ENCODE measurements around the gene MEGF11.
A peak's percentile ranks its signal among the peaks of the same experiment; 100 is the strongest.
"Not testable (repeated sequence)": the region's sequence is repeated elsewhere in the genome, so short reads cannot be mapped to it uniquely, and the experiment has no call there.

MEGF11 gene

GRCh38 chr15:65990298-65990981 lies 263.1 kb downstream of the MEGF11 start:
- DNase-seq = no peak

- no peak for DNase-seq
Measured at GRCh38 chr15:65987100-65987499, 266.4 kb downstream of the MEGF11 start.

DNA sequence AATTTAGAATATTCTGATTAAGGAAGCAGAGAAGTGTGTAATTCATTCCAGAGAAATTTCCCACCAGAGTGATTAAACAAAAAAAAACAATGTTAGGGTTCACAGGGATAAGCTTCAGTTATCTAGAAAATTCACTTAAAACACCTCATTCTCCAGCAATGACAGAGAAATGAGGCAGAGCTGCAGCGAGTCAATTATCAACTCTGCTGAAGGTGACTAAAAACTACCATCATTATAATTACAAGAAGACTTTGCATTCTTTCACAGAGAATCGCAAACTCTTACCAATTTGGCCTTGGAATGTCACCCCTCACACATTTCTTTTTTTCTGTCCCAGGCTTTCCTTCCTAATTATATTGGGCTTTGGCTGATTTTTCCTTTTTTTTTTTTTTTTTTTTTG lies 267.1 kb downstream of the MEGF11 start:
- no peak for DNase-seq

GRCh38 chr15:65985387-65985786 lies 268.2 kb downstream of the MEGF11 start:
- DNase-seq = no peak

DNA sequence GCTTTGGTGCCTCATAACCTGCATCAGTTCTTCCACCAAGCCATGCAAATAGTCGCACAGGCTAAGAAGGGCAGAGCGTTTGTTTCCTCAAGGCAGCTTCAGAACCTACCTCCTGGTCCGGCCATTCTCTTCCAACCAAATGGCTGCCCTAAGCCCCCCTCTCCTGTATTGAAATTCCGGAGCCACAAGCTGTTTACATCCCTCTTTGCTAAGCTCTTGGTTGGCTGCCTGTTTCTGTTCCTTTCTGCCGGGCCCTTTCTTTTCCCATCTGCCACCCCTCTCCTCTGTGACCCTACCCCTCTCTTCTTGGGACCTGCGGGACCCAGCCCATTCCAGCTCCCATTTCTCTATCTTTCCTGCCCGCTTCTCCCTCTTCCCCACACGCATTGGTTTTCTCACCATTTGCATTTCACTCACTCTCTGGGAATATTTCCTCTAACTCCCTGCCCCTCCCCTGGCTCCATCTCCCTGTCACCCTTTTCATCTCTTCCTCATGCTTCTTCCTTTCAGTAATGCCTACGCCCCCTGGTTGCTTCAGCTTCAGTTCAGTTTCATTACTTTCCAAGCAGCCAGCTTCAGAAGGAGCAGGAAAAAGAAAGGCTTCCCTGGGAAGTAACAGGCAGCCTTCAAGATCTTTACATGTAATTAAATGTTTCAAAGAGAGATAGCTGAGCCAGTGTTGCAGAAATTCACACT lies 270.8 kb downstream of the MEGF11 start:
- DNase-seq = no peak

DNA sequence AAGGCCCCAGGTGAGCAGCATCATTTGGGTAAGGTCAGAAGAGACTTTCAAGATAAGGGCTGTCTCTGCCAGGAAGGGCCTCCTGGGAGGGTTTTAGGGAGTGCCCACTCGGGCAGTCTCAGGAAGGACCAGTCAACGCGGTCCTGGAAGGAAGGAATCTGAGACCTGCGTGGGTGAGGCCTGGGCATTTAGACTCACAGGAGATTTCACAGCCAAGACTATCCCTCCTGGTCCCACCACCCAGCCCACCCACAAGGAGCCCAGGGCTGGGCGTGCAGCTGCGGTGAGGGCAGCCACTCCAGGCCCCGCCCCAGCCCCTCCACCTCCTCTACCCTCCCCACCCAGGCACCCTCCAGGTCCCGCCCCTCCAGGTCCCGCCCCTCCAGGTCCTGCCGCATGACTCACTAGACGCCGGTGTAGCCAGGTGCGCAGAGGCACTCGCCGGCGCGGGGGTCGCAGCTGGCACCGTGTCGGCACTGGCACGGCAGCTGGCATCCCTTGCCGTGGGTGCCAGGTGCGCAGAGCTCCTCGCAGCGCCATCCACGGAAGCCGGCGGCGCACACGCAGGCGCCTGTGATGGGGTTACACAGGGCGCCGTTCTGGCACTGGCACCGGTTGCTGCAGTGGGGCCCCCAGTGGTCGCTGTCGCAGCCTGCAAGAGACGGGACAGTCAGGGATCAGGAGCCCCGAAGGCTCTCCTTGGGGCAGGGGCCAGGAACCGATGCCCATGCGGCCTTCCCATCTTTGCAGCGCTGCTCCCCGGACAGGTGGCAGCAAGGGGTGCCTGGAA lies 271.5 kb downstream of the MEGF11 start:
- DNase-seq = peak; percentile 71

GRCh38 chr15:65980824-65981456 lies 272.6 kb downstream of the MEGF11 start:
- peak in 1 of 2 donors; percentile 16 for DNase-seq

DNA sequence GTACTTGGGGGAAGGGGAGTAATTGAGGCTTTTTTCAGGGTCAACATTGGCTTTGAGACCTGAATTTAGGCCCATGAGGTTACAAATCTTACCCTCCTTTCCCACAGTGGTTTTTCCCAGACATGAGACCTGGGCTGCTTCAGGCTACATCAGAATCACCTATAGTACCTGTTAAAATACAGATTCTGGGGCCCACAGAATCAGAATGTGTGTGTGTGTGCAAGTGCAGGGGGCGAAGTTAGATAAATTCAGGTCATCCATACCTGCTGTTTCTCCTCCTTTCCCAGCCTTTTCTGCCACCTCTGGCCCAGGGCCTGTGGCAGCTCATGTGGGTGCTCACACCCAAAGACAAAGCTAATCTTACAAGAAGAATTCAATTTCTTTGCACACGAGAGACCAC lies 273.7 kb downstream of the MEGF11 start:
- no peak for DNase-seq

- no peak for DNase-seq
Measured at GRCh38 chr15:65979316-65979715, 274.2 kb downstream of the MEGF11 start.

GRCh38 chr15:65978110-65978509 lies 275.4 kb downstream of the MEGF11 start:
- DNase-seq = no peak

- DNase-seq = not testable (repeated sequence)
Measured at GRCh38 chr15:65976196-65976595, 277.4 kb downstream of the MEGF11 start.

DNA sequence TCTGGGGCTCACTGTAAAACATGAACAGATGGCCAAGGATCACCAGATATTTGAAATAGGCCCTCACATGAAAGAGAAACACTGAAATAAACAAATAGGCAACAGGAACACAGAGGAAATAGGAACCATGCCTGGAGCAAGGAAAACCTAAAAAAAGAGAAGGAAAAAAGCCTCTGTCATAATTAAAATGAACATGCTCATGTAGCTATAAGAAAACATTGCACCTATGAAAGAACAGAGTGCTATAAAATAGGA lies 281.9 kb downstream of the MEGF11 start:
- DNase-seq = no peak

GRCh38 chr15:65970937-65971740 lies 282.4 kb downstream of the MEGF11 start:
- no peak for DNase-seq

- DNase-seq = no peak
Measured at GRCh38 chr15:65969865-65970816, 283.4 kb downstream of the MEGF11 start.

DNA sequence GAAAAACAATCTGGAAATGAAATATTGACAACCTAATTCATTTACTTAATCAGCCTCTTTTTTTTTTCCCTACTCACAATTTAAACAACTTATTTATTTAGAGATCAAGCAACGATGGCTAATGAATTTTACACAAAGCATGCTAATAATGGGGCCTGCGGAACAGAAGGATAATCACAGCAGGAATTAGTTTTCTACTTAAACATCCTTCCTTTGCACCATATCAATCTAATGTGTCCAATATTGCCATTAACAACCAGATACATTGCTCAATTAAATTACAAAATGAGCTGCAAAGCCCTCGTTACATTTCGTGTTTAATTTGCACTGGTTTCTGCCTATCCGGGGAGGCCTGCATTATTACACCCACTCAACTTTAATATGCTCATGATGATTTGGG lies 285.0 kb downstream of the MEGF11 start:
- DNase-seq = no peak

DNA sequence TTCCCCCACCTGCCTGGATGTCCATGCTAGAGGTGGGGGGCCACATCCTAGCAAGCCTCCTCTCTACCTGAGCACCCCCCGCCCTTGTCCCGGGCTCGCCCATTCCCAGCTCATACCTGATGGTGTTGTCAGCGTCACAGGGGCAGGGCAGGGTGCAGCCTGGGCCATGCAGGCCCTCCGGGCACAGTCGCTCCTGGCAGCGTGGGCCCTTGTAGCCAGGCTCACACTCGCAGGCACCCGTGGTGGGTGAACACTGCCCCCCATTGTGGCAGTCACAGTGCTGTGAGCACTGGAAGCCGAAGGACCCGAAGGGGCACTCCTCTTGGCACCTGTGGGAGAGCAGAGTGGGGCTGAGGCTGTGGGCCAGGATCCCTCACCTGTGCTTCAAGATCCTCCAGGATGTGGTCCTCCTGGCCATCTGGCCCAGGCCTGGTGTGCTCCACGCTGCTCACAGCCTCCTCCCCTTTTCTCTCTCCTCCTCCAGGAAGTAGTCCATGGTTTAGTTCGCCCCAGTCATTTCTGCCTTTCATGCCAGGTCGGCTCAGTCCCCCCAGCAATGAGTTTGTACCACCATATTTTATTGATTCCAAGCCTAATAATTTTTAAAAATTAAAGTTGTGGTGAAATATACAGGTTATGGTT lies 288.6 kb downstream of the MEGF11 start:
- no peak for DNase-seq

DNA sequence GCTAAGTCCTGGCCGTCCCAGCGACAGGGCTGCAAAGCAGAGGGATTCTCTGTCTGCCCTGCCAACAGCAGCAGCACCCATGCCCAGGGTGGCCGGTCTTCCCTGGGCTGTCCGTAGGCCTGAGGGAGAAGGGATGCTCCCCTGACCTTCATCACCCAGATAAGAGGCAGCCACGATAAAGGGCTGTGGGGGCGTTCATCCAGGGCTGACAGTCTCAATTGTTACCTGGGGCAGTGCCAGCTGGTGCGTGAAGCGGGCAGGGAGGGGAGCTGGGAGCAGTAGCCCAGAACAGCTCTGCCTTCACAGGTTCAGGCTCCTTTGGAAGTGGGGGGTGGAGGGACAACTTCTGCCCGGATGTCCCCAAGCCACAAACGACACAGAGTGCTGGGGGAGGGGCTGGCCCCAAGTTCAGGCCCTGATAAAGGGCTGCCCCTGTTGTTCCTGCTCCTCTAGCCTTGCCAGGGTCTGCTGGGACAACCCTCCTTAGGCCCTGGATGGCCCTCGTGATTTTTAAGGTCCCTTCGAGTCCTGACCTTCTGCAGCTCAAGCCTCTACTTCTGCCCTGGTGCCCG lies 289.6 kb downstream of the MEGF11 start:
- no peak for DNase-seq

GRCh38 chr15:65963358-65963757 lies 290.2 kb downstream of the MEGF11 start:
- no peak for DNase-seq

DNA sequence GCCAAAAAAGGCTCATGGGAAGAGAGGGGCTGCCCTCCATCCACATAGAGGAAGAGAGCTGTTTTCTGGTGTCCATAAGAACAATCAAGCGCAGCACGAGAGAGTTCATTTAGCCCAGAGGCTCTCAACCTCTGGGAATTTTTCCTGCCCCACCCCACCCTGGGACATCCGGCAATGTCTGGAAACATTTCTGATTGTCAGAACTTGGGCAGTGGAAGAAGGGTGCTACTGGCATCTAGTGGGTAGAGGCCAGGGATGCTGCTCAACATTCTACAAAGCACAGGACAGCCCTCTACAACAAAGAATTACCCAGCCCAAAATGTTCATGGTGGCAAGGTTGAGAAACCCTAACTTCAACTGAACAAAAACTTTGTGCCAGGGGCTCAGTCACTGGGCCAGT lies 291.4 kb downstream of the MEGF11 start:
- no peak for DNase-seq

DNA sequence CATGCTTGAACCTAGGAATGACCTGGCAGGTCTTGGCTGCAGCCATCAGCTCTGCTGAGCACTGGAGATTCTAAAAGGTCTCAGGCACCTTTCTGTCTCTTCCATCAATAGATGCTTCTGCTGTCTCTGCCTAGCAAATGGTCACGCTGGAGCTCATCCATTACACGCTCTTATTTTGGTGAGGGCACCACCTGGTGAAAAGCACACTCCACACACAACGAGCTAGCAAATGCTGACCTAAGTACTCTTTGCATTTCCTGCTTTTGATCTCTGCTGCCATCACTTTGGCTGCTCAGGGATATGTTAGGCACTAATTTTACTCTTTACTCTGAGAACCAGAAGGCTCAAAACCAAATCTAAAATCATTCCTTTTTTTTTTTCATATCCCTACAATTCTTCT lies 293.0 kb downstream of the MEGF11 start:
- no peak for DNase-seq

DNA sequence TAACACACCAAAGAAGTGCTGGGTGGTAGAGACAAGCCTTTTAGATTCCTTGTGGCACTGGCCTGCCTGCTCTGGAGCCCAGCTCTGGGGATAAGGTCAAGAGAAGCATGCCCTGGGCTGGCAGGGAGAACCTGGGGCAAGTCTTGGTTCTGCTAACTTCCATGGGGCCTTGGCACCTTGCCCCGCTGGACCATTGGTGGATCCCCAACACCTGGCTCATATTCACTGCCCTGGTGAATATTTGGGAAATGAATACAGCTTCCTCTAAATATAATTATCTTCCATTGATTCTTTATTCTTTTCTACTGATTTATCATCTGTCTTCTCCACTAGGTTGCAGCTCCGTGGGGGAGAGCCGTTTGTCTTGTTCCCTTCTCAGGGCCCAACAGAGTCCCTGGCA lies 294.7 kb downstream of the MEGF11 start:
- DNase-seq = no peak

All from activated CD4-positive, alpha-beta T cell treated with anti-CD3 and anti-CD28 coated beads for 4 hours (primary cell).